Measurements from ENCODE around the gene TRIP10.

The TRIP10 gene

DNA sequence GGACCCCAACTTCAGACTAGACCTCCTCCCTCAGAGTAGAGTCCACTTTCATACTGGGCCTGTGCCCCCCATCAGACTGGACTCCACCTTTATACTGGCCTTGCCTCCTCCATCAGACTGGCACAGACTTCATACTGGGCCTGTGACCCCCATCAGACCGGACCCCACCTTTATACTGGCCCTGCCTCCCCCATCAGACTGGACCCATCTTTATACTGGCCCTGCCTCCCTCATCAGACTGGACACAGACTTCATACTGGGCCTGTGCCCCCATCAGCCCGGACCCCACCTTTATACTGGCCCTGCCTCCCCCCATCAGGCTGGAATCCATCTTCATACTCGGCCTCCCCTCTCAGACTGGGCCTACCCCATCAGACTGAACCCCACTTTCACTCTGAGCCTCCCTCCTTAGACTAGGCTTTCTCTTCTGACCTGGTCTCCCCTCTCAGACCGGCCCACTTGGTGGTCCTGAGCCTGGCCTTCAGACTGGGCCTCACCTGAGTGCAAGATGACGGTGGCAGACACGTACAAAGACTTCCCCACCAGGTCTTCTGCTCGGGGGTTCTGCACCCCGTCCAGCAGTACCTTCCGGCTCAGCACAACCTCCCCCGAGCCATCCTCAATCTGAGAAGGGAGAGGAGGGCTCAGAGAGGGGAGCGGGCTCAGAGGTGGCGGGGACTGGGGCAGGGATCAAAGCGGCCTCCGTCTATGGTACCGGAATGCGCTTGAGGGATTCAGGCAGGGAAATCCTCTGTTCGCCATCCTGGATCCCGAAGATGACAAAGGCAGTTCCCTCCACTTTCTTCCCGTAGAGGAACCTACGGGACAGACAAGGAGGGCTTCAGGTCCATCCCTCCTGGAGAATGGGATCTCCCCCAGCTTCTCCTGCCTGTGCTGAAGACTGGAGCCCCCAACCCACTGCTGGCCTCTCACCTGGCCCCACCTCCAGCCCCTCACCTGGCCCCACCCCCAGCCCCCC, 26.5 kb upstream of the TRIP10 start:
- no peak for DNase-seq

DNA sequence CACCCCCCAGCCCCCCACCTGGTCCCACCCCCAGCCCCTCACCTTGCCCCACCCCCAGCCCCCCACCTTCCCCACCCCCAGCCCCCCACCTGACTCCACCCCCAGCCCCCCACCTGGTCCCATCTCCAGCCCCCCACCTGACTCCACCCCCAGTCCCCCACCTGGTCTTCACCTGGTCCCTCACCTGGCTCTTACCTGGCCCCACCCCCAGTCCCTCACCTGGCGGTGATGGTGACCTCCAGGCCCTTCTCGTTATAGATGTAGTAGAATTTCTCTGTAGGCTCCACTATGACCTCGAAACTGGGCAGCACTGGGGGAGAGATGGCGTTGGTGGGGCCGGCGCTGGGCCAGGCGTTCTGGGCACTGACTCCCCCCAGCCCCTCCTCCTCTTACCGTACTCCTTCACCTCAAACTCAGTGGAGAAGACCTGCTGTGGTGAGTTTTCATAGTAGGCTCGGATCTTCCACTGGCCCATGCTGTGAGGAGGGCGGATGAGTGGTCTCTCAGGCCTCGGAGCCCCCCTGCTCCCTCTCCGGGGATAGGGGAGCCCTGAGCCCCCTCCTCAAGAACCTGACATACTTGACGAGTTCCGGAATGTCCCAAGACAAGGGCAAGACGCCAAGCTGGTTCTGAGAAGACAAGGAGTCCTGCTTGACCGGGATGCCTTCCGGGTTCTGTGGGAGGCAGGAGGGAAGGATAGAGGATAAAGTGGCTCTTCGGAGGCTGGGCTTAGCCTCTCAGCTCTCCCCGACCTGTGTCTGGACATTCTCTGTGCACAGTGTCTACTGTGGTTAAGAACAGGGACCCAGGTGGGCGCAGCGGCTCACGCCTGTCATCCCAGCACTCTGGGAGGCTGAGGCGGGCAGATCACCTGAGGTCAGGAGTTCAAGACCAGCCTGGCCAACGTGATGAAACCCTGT, 25.4 kb upstream of the TRIP10 start:
- no peak for DNase-seq

DNA sequence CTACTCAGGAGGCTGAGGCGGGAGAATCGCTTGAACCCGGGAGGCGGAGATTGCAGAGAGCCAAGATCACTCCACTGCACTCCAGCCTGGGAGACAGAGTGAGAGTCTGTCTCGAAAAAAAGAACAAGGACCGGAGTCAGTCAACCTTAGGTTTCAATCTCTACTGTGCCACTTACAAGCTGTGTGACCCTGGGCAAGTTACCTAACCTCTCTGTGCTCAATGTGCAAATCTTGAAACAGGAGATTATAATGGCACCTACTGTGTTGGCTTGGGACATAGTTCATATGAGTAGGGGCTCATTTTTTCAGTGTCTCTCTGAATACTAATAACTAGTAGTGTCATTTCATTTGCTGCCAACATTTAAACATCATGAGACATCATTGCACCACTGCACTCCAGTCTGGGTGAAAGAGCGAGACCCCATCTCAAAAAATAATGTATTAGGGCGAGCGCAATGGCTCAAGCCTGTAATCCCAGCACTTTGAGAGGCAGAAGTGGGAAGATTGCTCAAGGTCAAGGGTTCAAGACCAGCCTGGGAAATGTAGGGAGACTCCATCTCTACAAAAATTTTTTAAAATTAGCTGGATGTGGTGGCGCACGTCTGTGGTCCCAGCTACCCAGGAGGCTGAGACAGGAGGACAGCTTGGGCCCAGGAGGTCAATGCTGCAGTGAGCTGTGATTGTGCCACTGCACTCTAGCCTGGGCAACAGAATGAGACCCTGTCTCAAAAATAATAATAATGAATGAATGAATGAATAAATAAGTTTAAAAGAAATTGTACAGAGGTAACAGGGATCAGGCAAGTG, 24.5 kb upstream of the TRIP10 start:
- DNase-seq = no peak

GRCh38 chr19:6716610-6716970, 22.9 kb upstream of the TRIP10 start:
- no peak for DNase-seq

- no peak for DNase-seq
Observed at GRCh38 chr19:6717036-6717435, 22.4 kb upstream of the TRIP10 start.

- no peak for DNase-seq
Observed at GRCh38 chr19:6717441-6717971, 22.0 kb upstream of the TRIP10 start.

DNA sequence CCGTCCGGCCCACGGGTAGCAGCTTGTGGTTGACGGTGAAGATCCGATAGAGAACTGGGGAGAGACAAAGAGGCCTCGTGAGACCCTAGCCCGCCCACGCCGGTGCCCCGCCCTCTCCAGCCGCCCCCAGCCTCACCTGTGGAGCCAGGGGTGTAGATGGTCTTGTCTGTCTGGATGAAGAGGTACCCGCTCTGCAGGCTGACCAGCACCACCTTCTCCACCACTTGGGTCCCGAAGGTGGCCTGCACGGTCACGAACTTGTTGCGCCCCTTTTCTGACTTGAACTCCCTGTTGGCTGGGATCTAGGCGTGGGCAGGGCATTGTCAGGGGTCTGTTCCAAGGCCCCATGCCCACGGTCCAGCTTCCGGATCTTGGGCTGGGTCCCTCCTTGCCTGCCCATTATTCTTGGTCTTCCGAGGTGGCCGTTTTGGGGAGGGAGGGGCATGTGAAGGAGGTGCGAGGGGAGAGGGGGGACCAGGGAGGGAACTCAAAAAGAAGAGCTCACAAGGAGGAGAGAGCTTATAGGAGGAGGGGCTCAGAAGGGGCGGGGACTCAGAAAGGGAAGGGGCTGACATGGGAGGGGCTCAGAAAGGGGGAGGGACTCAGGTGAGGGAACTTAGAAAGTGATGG, 21.3 kb upstream of the TRIP10 start:
- no peak for DNase-seq

GRCh38 chr19:6718741-6719539, 20.5 kb upstream of the TRIP10 start:
- DNase-seq = no peak

DNA sequence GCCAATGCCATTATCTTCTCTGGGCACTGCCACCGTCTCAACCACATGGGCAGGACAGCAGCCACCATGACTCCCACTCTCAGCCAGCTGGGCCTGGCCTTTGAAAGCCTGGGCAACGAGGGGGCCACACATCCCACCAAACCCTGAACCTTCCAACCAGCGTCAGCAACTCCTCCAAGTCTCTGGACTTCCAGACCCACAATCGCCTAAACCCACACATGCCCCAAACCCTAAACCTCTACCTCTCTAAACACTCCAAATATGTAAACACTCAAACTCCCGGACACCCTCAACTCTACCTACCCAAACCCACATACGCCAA, 20.0 kb upstream of the TRIP10 start:
- DNase-seq = no peak

- no peak for DNase-seq
Observed at GRCh38 chr19:6719992-6720368, 19.5 kb upstream of the TRIP10 start.

DNA sequence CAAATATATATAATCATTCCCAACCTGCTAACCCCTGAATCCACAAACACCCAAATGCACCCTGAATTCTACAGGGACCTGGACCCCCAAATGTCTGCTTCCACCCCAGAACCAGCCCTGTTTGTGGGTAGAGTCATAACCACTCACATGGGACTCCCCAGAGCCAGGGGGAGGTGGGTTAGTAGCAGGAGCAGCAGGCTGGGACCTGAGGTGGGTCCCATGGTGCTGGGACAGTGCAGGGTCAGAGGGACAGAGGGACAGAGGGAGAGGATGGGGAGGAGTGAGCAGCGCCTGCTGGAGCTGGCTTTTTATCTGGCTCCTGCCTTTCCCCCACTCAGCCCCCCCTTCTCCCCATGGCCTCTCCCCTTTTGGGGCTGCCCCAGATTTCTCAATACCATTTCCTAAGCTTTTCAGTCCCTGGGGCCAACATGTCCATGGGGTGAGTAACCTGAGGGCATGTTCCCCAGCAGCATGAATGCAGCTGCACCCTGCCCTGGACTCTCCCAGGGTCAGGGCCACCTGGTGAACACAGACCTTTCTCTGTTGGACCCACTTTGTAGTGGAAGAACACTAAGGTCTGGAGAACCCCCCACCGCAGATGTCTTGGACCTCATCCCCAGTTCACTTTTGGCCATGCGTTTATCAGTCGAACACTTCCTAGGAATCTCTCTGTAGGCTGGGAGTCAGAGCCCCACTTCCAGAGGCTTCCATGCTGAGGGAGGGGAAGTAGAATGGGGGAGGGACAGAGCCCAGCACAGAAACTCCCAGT, 18.9 kb upstream of the TRIP10 start, which contains the start of gene C3:
Gene C3, minus strand, starts transcription at position 282 of the 769 bp plus-strand sequence. Its CDS starts 61 bp downstream, at position 221.
- no peak for DNase-seq

GRCh38 chr19:6721138-6721474, 18.4 kb upstream of the TRIP10 start:
- no peak for DNase-seq

- DNase-seq = no peak
Observed at GRCh38 chr19:6721773-6722172, 17.7 kb upstream of the TRIP10 start.

- DNase-seq = no peak
Observed at GRCh38 chr19:6723108-6723618, 16.3 kb upstream of the TRIP10 start.

- DNase-seq = no peak
Observed at GRCh38 chr19:6723738-6724137, 15.7 kb upstream of the TRIP10 start.

DNA sequence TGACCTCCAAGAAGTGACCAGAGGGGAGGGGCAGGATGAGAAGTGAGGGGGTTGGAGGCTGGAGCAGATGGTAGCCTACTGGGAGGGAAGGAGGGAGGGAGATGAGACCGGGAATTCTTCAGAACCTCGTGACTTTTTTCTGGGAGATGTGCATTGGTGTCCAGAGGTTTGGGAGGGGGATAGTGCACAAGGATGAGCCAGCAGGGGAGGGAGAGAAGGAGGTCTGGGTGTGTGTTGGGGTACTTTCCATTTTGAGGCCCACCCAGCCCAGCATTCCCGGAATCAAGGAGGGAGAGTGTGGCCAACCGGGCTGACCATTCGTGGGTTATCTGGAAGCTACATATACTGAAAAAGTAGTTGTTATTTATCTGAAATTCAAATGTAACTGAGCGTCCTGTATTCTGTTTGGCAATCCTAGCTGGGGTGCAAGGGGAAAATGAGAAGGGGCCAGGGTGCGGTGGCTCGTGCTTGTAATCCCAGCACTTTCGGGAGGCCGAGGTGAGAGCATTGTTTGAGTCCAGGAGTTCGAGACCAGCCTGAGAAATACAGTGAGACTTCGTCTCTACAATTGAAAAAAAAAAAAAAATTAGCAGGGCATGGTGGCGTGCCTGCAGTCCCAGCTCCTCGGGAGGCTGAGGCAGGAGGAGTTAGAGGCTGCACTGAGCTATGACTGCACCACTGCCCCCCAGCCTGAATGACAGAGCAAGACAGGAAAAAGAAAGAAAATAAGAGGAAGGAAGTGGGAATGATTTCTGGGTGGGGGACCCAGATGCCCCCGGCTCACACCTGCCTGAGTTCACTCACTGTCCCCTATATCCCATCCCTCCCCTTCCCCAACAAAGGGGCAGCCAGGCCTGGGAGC, 14.6 kb upstream of the TRIP10 start:
- DNase-seq = no peak

DNA sequence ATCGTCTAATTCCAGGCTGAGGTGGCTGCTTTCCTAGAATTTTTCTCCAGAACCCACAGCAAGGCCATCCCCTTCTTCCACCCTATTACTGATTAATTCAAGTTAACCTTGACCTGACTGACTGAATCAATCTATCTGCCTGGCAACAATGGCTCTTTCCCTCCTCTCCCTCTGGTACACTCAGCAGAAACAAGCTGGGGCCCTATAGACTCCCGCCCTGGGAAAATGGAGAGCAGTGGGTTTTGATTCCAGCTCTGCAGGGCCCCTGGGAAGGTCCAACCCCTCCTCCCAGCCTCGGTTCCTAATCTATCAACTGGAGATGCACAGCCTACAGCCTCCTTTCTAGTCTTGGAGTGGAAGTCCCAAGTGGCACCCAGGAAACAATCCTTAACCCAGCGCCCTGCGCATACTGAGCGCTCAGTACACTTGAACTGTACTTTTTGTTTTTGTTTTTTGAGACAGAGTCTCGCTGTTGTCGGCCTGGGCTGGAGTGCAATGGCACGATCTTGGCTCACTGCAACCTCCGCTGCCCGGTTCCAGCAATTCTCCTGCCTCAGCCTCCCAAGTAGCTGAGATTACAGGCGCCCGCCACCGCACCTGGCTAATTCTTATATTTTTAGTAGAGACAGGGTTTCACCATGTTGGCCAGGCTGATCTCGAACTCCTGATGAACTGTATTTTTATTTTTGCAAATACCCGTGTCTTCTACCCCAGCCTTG, 13.8 kb upstream of the TRIP10 start:
- no peak for DNase-seq

GRCh38 chr19:6728346-6728745, 11.1 kb upstream of the TRIP10 start:
- DNase-seq = no peak
